ENCODE measurements around the gene COX7A2. TPM values are rescaled to one million over a fixed set of nuclear protein-coding genes. Genes with fewer than 3 reads are reported as not detected.

Gene COX7A2
- total RNA-seq, 2 donors from 2014 or later: 50.1 to 139 TPM

- ATAC-seq: no peak
- Histone ChIP-seq H3K4me1 (peaks cover 4% of the 10 kb centered on the region), H3K27me3 (no peaks in the 10 kb centered on the region), H3K4me3 (no peak overlapping the region), H3K27ac (no peak overlapping the region), H3K9me3 (no peaks in the 10 kb centered on the region), H3K36me3 (replicated peaks in 1 of 2; ENCODE audit: insufficient read depth in 1 of 2, low read depth in 2 of 2) (peaks cover 13 to 20% of the 10 kb centered on the region in 2 donors)
- DNase-seq: no peak
- WGBS, 2 donors: 88 to 90% methylated on average over 4 of the region's 4 CpGs
- TF ChIP-seq POLR2A (IDR thresholded peaks at IDR 0.05): no peak
- TF ChIP-seq CTCF (IDR thresholded peaks at IDR 0.05): no peak
- intact Hi-C loops (cut with DNase I): no loop called here
These were observed 7.0 kb downstream of the COX7A2 start for GRCh38 chr6:75236630-75237029.

GRCh38 chr6:75235271-75235670 lies 8.3 kb downstream of the COX7A2 start:
- intact Hi-C loops (cut with DNase I): no loop called here
- 64 to 67% methylated on average over 2 of the region's 2 CpGs for WGBS, 2 donors
- TF ChIP-seq POLR2A (IDR thresholded peaks at IDR 0.05) (no peak), CTCF (IDR thresholded peaks at IDR 0.05) (no peak)
- Histone ChIP-seq H3K27ac (no peak overlapping the region), H3K4me3 (no peak overlapping the region), H3K4me1 (no peaks in the 10 kb centered on the region), H3K36me3 (replicated peaks in 1 of 2; ENCODE audit: insufficient read depth in 1 of 2, low read depth in 2 of 2) (peaks cover 13 to 20% of the 10 kb centered on the region in 2 donors), H3K27me3 (no peaks in the 10 kb centered on the region), H3K9me3 (no peaks in the 10 kb centered on the region)
- DNase-seq (no peak), ATAC-seq (no peak)

- 47 to 53% methylated on average over 3 of the region's 3 CpGs for WGBS, 2 donors
- peaks cover 11 to 17% of the 10 kb centered on the region in 2 donors for H3K36me3 ChIP-seq (replicated peaks in 1 of 2; ENCODE audit: insufficient read depth in 1 of 2, low read depth in 2 of 2)
- DNase-seq: no peak
These were observed 9.3 kb downstream of the COX7A2 start for GRCh38 chr6:75234126-75234865.

GRCh38 chr6:75233092-75233615 lies 10.4 kb downstream of the COX7A2 start:
- 80 to 84% methylated on average over 4 of the region's 4 CpGs for WGBS, 2 donors
- Histone ChIP-seq H3K4me3 (no peak overlapping the region), H3K36me3 (replicated peaks in 1 of 2; ENCODE audit: insufficient read depth in 1 of 2, low read depth in 2 of 2) (peaks cover 4 to 11% of the 10 kb centered on the region in 2 donors), H3K4me1 (no peaks in the 10 kb centered on the region), H3K27ac (no peak overlapping the region), H3K9me3 (no peaks in the 10 kb centered on the region), H3K27me3 (no peaks in the 10 kb centered on the region)
- DNase-seq (no peak), ATAC-seq (no peak)
- intact Hi-C loops (cut with DNase I): no loop called here
- TF ChIP-seq POLR2A (IDR thresholded peaks at IDR 0.05) (no peak), CTCF (IDR thresholded peaks at IDR 0.05) (no peak)

More at GRCh38 chr6:75234126-75234865, 9.3 kb downstream of the COX7A2 start:
- no peak overlapping the region for H3K4me3 ChIP-seq
- no peaks in the 10 kb centered on the region for H3K27me3 ChIP-seq
- intact Hi-C loops (cut with DNase I): no loop called here
- TF ChIP-seq CTCF (IDR thresholded peaks at IDR 0.05) (no peak), POLR2A (IDR thresholded peaks at IDR 0.05) (no peak)
- no peaks in the 10 kb centered on the region for H3K4me1 ChIP-seq
- no peak for ATAC-seq
- no peaks in the 10 kb centered on the region for H3K9me3 ChIP-seq
- H3K27ac ChIP-seq: no peak overlapping the region
